SK-N-SH treated with all-trans-retinoic acid at 6 μM for 48 hours (cell line): ENCODE measurements around the gene RASGEF1C.

Source experiments
- ARNTL ChIP-seq: fragments of 450-650 bp; formaldehyde crosslinking; IDR thresholded peaks from 2 replicates; pipeline ENCODE4 v1.5.0; 2020; ENCODE audit warnings: low read depth, mild to moderate bottlenecking, moderate library complexity, borderline replicate concordance
- BACH2 ChIP-seq: fragments of 250-450 bp; sonication (Bioruptor Pico); IDR thresholded peaks from 2 replicates; pipeline ENCODE4 v1.9.0; 2021; ENCODE audit warnings: mild to moderate bottlenecking, borderline replicate concordance
- ESRRG ChIP-seq: fragments of 250-450 bp; sonication (Bioruptor Pico); IDR thresholded peaks from 2 replicates; pipeline ENCODE4 v1.6.1; 2021; ENCODE audit warnings: mild to moderate bottlenecking
- TOX ChIP-seq: fragments of 250-450 bp; sonication (Bioruptor Pico); IDR thresholded peaks from 2 replicates; pipeline ENCODE4 v1.8.0; 2021; ENCODE audit warnings: mild to moderate bottlenecking, moderate library complexity, borderline replicate concordance
- ZC3H10 ChIP-seq: fragments of 250-450 bp; sonication (Bioruptor Pico); IDR thresholded peaks from 2 replicates; pipeline ENCODE4 v1.5.1; 2021; ENCODE audit warnings: mild to moderate bottlenecking, moderate library complexity

GRCh38 chr5:180206993-180207392 is 2.0 kb downstream of the RASGEF1C start:
- TF ChIP-seq ESRRG (CRISPR knock-in tag) (no peak), TOX (CRISPR knock-in tag) (no peak), ZC3H10 (no peak), BACH2 (CRISPR knock-in tag) (no peak), ARNTL (CRISPR knock-in tag) (no peak)
